GM12873 (cell line): ENCODE measurements around the gene RFX4.

Source experiments
- CTCF ChIP-seq: IDR thresholded peaks from 2 replicates; pipeline ENCODE4 v1.5.1; 2012; ENCODE audit warnings: low read depth, mild to moderate bottlenecking, moderate library complexity, low read length, control low read depth; ENCODE audit not compliant: insufficient read depth; ENCODE audit errors: missing control alignments

Gene RFX4

DNA sequence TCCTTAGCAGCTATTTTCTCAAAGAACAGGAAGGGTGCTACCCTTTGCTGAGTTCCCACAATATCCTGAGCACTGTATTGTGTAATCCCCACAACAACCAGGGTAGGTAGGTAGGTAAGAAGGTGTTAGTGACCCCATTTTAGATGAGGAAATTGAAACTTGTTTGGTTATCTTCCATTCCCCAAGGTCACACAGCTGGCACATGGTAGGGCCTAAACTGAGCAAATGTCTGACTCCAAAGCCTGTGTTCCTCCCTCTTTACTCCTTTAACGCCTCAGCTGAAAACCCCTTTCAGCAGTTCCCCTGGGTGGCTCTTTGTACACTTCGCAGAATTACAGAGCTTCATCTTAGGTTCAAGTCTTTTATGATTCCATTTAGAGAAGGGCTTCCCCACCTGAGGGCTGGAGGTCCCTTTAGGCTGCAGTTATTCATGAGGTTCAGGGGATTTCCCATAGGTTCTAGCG is 165.2 kb downstream of the RFX4 start:
- TF ChIP-seq CTCF, result no peak

GRCh38 chr12:106750524-106750923 is 167.7 kb downstream of the RFX4 start:
- TF ChIP-seq CTCF, result no peak

GRCh38 chr12:106753526-106753925 is 170.7 kb downstream of the RFX4 start:
- TF ChIP-seq CTCF, result no peak

GRCh38 chr12:106754331-106754730 is 171.5 kb downstream of the RFX4 start:
- TF ChIP-seq CTCF, result no peak

- TF ChIP-seq CTCF, result no peak
Measured at GRCh38 chr12:106757623-106758348, 175.0 kb downstream of the RFX4 start.

DNA sequence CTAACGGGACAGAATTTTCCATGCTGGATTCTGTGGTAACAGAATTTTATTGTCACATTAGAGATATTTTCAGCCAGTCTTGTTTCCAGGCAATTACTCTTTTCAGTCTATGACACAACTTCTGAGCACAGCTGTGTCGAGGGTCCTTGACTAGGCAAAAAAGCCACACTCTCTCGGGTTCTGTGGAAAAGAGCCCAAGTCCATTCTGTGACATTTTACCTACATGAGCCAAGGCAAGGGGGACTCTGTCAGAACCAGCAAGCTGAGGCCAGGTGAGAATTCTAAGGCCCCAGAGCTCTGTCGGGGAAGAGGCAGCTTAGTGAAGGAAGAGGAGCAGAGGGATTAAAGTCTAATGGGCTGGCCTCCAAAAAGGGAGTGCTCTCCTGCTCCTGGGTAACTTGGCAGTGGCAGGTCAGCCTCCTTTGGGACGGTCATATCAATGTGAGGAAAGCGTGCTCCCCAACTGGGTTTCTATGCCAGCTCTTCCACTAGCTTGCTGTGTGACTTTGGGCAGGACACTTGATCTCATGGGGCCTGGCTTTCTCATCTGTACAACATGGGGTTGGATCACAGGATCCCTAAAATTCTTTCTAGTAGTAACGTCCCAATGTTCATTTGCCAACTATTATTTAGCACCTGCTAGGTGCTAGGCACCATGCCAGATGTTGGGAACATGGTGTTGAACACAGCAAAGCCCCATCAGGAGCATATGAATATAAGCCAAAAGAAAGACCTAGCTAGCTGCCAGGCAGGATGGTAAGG is 175.7 kb downstream of the RFX4 start:
- no peak for TF ChIP-seq CTCF

DNA sequence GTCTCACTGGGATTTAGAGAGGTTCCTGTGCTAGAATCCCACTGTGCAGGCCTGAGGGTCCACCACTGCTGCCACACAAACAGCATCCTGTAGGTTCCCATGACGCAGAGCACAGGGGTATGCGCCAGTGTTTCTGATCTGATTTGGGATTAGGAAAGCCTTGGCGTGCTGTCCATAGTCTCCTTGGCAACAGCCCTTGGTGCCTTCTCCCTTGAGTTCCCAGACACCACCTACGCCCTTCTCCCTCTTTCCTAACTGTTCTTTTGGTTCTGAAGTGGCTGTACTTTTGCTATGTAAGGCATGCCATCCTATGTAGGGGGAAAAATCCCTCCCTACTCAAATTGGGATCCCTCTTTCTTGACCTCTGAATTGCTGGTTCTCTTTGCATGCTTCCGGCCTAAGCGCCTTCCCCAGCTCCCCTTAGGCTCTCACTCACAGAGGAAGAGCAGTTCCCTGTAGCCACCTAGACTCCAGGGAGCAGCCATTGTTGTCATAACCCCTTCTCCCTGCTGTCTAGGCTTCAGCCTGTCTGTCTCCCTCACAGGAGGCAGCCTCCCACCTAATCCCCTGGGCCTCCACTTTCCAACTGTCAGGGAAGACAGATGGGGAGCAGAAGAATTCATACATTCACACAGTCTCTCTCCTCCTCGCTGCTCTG is 176.9 kb downstream of the RFX4 start:
- no peak for TF ChIP-seq CTCF
